Lung microvascular endothelial cell (primary cell): Measurements from ENCODE around the gene FGGY. TPM values are rescaled to one million over a fixed set of nuclear protein-coding genes. Genes with fewer than 3 reads are reported as not detected.
"Not testable (repeated sequence)": the region's sequence is repeated elsewhere in the genome, so short reads cannot be mapped to it uniquely, and the experiment has no call there.

ENCODE experiments used
- DNase-seq, 2 donors: peaks; one replicate each; pipeline versions ENCODE4 v3.0.0 to v3.0.0-alpha.2; 2010; ENCODE audit warnings: low read depth in 2 of 2
- total RNA-seq: library from RNA; depleted of rRNA; stranded (reverse); fragments of >200 nt; gene quantifications from 2 replicates; pipeline ENCODE4 v1.2.1, GENCODE V29; 2014

The FGGY gene
- total RNA-seq, 1 donor from 2014 or later: 11.1 TPM

DNA sequence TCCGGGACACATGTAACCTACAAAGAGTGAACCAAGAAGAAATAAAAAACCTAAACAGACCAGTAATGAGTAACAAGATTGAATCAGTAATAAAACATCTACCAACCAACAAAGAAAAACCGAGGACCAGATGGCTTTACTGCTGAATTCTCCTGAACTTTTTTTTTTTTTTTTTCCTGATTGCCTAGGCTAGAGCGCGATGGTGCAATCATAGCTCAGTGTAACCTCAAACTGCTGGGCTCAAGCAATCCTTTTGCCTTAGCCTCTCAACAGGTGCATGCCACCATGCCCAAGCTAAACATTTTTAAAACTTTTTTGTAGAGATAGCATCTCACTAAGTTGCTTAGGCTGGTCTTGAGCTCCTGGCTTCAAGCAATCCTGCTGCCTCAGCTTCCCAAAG is 11.2 kb upstream of the FGGY start:
- no peak for DNase-seq

DNA sequence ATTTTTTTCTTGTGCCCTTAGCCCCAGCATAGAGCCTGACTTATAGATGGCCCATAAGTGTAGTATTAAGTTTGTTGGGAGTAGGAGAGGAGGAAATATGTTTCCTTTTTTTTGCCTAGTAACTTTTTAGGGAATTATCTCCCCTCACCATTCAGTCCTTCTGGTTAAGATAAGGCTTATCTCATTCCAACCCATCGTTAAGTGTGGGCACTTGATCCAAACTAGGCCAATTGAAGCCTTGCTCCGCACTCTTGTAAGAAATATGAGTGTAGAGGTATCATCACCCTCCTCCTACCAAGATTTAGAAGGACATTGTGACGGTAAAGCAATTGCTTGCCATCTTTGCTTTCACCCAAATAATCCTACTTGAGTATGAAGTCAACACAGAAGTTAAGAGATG is 8.8 kb upstream of the FGGY start:
- DNase-seq: no peak

DNA sequence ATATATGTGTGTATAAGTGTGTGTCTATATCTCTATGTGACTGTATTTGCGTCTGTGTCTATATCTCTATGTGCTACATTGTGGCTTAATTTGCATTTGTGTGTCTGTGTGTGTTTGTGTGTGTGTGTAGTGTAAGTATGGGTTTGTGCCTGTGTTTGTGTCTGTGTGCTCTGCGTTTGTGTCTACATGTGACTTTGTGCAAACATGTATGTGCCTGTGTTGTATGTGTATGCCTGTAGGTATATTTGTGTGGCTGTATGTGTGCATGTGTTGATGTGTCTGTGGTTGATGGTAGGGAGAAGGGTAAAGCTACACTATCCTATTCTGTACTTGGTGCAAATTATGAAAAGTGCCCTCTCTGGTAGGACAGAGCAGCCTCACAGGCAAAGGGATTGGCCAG is 7.3 kb upstream of the FGGY start:
- no peak for DNase-seq

DNA sequence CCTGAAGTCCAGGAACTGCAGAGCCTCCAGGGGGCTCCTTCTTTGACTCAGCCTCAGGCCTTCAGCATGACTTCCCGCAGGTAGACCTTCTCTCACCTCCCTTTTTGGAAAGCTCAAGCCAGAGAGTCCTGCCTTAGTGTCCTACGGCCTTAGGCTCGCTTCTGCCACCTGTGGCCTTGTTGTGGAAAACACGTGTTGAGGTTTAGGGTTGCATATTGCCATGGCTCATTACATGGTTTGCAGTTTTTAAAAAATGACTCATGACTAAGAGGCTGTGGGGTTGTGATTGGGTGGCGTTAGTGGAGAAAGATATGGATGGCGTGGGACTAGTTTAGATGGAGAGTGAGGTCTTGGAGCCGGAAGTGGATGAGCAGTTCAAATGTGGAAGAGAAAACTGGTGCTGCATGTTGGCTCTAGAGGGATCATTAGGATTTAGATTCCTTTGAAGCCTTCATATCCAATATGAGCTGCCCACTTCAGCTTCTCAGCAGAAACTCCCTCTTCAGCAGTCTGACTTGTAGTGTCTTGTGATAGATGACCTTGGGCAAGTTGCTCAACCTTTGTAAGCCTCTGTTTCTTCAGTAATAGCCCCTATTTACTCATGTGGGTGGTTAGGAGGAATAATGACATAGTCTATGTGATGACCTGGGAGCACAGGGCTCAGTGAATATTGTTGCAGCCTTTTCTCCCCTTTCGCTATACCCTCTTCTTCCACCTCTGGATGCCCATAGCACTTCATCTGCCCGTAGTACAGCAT is 6.5 kb upstream of the FGGY start:
- peak; percentile 61 to 70 for DNase-seq

DNA sequence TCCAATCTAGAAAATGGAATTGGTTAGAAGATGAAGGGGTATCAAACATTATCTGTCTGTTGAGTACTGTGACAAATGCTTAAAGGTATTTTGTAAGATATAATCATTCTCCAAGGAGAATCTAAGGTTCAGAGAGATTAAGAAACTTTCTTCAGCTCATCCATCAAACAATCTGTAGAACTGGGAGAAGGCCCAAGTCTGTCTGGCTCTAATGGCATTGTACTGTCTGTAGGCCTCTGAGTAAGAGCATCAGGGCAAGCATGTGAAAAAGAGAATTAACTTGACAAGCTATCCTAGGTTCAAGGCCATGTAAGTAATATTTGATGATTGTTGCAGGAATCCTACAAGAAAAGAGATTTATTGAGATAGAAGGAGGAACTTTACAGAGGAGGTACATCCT is 5.3 kb upstream of the FGGY start:
- DNase-seq: no peak

DNA sequence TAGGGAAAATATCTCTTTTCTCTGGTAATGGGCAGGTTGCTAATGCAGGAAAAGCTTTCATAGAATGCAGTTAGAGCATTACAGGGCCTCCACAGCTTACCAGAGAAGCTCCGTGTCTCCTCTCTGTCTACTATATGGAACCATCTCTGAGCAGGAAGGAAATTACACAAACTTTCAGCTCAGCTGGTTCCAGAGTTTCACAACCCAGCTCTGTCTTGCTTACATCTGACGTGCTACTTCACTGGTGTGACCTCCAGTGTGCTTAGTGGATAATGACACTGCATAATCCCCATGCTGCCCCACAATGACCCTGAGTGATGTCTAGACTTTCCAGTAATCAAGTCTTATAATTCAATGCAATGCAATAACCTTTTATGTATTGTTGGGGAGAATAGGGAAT is 4.3 kb upstream of the FGGY start:
- DNase-seq: peak; percentile 94 to 95

DNA sequence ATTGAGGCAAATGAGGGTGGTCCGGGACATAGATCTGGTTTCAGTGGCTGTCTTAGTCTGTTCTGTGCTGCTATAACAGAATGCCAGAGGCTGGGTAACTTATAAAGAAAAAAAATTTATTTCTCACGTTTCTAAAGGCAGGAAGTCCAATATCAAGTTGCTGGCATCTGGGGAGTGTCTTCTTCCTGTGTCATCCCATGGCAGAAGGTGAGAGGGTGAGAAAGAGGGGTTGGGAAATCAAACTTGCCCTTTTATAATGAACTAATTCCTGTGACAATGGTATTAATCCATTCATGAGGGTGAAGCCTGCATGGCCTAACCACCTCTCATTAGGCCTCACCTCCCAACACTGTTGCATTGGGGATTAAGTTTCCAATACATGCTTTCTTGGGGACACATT is 3.7 kb upstream of the FGGY start:
- no peak for DNase-seq

DNA sequence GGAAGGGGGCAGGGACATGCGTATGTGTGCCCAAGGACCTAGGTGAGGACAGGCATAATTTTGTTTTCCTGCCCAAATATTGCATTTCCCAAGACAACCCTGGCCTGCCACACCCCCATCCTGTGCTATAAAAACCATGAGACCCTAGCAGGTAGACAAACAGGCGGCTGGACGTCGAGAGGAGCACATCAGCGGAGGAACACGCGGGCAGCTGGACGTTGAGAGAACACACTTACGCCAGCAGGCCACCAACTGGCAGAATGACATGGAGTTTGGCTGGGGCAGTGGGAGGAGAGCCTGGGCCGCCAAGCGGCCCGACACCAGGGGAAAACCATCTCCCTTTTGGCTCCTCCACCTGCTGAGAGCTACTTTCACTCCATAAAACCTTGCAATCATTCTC is 3.0 kb upstream of the FGGY start:
- DNase-seq: no peak

DNA sequence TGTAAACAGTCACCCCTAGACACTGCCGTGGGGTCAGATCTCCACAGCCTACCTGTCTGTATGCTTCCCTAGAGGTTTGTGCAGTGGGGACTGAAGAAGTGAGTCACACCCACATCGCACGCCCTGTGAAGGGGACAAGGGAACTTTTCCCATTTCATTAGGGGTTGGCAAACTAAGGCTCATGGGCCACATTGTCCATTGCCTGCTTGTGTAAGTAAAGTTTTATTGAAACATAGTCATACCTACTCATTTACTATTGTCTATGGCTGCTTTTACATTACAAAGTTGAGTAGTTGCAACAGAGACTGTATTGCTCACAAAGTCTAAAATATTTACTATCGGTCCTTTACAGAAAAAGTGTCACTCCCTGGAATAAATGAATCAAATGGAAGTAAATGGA is 2.5 kb upstream of the FGGY start:
- no peak for DNase-seq

DNA sequence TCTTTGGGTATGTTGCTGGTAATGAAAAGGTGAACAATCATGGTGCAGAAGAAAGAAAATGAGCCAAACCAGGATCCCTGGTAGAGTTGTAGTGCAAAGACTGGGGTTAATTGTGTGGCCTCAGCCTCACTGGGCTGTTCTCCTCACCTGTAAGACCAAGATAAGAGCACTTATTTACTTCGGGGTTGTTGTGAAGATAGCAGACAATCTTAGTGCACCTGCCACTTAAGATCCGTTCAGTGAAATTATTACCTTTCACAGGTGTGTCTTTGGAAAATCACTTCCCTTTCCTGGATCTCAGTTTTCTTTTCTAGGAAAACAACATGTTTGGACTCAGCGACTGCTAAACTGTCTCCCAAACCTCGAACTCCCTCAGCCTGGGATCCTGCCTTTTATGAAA is 1.3 kb upstream of the FGGY start:
- no peak for DNase-seq

- no peak for DNase-seq
Observed at GRCh38 chr1:59298026-59298583, 1.2 kb downstream of the FGGY start.

- no peak for DNase-seq
Observed at GRCh38 chr1:59298710-59299346, 1.9 kb downstream of the FGGY start.

DNA sequence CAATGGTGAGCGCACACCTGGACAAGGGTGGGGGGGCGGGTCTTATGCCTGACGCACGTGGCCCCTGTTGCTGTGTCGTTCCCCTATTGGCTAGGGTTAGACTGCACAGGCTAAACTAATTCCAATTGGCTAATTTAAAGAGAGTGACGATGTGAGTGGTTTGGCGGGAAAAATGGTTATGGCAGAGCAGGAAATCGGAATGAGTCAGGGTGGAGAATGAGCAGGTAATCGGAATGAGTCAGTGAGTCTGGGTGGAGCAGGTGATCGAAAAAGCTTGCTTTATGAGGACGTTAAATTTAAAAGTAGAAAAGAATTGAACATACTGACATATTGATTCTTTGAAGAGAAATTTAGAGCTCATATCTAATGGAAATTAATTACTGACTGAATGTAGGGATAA is 2.8 kb downstream of the FGGY start:
- DNase-seq: not testable (repeated sequence)

DNA sequence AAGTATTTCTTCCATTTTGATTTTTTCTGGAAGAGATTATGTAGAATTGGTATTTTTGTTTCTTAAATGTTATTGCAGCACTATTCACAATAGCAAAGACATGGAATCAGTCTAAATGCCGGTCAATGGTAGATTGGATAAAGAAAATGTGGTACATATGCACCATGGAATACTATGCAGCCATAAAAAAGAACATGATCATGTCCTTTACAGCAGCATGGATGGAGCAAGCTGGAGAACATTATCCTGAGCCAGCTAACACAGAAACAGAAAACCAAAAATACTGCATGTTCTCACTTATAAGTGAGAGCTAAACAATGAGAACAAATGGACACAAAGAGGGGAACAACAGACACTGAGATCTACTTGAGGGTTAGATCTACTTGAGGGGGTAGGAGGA is 5.4 kb downstream of the FGGY start:
- DNase-seq: no peak

DNA sequence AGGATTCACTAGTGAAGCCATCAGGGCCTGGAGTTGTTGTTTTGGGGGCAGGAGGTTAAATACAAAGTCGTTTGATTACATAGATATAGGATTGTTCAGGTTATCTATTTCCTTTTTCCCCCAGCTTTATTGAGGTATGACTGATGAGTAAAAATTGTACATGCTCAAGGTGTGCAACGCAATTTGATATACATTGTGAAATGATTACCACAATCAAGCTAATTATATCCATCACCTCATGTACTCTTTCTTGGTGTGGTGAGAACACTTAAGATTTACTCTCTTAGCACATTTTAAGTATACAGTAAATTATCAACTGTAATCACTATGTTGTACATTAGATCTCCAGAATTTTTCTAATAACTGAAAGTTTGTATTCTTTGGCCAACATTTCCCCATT is 6.0 kb downstream of the FGGY start:
- DNase-seq: no peak

DNA sequence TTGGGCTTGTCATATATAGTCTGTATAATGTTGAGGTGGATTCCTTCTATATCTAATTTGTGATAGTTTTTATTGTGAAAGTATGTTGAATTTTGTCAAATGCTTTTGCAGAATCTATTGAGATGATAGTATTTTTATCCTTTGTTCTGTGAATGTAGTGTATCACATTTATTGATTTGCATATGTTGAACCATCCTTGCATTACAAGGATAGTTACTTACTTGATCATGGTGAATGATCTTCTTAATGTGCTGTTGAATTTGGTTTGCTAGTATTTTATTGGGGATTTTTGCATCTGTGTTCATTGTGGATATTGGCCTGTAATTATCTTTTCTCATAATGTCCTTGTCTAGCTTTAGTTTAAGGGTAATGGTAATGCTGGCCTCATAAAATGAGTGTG is 8.3 kb downstream of the FGGY start:
- no peak for DNase-seq

- DNase-seq: no peak
Observed at GRCh38 chr1:59307591-59307990, 10.7 kb downstream of the FGGY start.

DNA sequence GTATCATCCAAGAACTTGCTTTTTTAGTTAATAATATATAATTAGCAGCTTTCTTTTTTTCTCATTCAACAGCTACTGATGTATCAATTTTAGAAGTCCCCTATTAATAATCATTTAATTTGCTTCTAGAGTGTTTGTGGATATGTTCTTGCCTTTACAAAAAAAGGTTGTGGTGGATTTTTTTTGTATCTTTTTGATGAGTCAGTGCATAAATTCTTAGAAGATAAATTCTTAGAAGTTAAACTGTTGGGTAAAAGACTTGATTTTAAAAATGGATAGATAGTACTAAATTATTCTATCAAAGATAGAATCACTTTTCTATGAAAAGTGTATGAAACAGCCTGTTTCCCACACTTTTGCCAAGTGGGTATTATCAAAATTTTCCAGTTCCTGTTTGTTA is 11.9 kb downstream of the FGGY start:
- DNase-seq: no peak

- no peak for DNase-seq
Observed at GRCh38 chr1:59309392-59309791, 12.5 kb downstream of the FGGY start.

DNA sequence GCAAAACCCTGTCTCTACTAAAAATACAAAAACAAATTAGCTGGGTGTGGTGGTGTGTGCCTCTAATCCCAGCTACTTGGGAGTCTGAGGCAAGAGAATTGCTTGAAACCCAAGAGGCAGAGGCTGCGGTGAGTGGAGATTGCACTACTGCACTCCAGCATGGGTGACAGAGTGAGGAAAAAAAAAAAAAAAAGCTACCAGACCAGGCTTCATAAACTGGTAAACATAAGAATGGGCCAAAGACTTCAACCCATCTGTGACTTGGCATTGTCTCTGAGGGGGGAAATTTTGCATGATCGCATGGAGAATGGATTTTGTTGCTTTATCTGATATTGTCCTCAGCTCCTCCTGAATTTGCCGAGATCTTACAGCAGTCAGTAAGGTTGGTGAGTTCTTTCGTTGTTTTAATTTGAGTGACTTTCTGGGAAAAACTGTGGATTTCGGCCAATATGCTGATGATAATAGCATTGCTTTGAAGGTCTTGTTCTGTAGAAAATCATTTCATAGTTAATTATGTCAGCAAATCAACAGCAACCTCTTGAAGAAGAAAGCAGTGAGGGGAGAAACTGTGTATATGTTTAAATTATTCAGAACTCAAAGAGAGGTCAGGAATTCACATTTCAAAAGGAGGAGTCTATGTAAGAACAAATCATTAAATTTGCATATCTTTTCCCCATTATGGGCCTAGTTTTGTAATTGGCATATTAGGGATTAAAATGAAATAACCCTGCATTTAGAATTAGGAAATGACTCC is 13.1 kb downstream of the FGGY start:
- no peak for DNase-seq

- no peak for DNase-seq
Observed at GRCh38 chr1:59310549-59311250, 13.8 kb downstream of the FGGY start.
